HCT116 (cell line): ENCODE measurements around the gene PHOSPHO2. TPM values are rescaled to one million over a fixed set of nuclear protein-coding genes. Genes with fewer than 3 reads are reported as not detected.
A peak's percentile ranks its signal among the peaks of the same experiment; 100 is the strongest.

Experiments
- ATAC-seq: fragments of 200-7000 bp; cut with Tn5 transposase; 2 replicates; pipeline ENCODE4 v1.9.1; 2020; ENCODE audit warnings: mild to moderate bottlenecking, moderate library complexity
- BruUV-seq: library from RNA; stranded (reverse); fragments of 400-500 nt; replicated peaks from 2 replicates; lab custom pipeline; 2021; lab: Mats Ljungman, UMichigan
- CTCF ChIA-PET: fragments of 300-600 bp; sonication (Branson Sonifier 250); formaldehyde crosslinking; loops from one replicate; lab custom pipeline; 2021; ENCODE audit warnings: antibody characterized with exemption; lab: Charles Lee
- POLR2A ChIA-PET: fragments of 300-600, 350-600 bp; sonication (Branson Sonifier 250); formaldehyde crosslinking; loops from one replicate; lab custom pipeline; 2021; ENCODE audit warnings: antibody characterized with exemption; lab: Charles Lee
- RAD21 ChIA-PET, 2 experiments: fragments of 300-600 bp; sonication (Branson Sonifier 250); formaldehyde crosslinking; loops; one replicate each; lab custom pipeline; 2023; ENCODE audit warnings: low total read pairs in 2 of 2; ENCODE audit not compliant: uncharacterized antibody in 2 of 2, unreplicated experiment in 2 of 2, low non-redundant PET in 1 of 2; lab: Charles Lee
- DNase-seq: peaks from one replicate; pipeline ENCODE4 v3.0.0-alpha.2; 2010; ENCODE audit warnings: low read depth, low spot score
- H2AFZ ChIP-seq: fragments of 200-600 bp; shearing (Covaris generic), sonication (generic); 2 replicates; pipeline ENCODE4 v1.6.1; 2017; ENCODE audit warnings: low read depth, mixed run types, mixed read lengths, antibody characterized with exemption, low read length; ENCODE audit not compliant: poor library complexity, severe bottlenecking
- H3K27ac ChIP-seq: 2 replicates; pipeline ENCODE4 v1.5.1; 2012; ENCODE audit warnings: low read depth, low read length
- H3K27me3 ChIP-seq: fragments of 200-600 bp; sonication (generic); 2 replicates; pipeline ENCODE4 v1.6.1; 2016; ENCODE audit warnings: mixed run types, low read length, mixed read lengths; ENCODE audit not compliant: insufficient read depth
- H3K36me3 ChIP-seq, 2 experiments: fragments of 200-500 bp in 1 of 2; fragments of 200-600 bp in 1 of 2; sonication (Bioruptor generic) in 1 of 2; sonication (generic) in 1 of 2; 2 replicates each; pipeline versions ENCODE4 v1.5.1 to v1.6.1; 2014 to 2016; ENCODE audit warnings: low read length in 2 of 2, inconsistent platforms in 1 of 2, mixed read lengths in 1 of 2, mixed run types in 1 of 2; ENCODE audit not compliant: insufficient read depth in 2 of 2, control insufficient read depth in 1 of 2
- H3K4me1 ChIP-seq, 2 experiments: fragments of 200-600 bp in 1 of 2; sonication (generic) in 1 of 2; 2 replicates each; pipeline versions ENCODE4 v1.5.1 to v1.6.1; 2012 to 2017; ENCODE audit warnings: low read length in 2 of 2, inconsistent platforms in 1 of 2, mild to moderate bottlenecking in 1 of 2, mixed read lengths in 1 of 2, mixed run types in 1 of 2, moderate library complexity in 1 of 2; ENCODE audit not compliant: insufficient read depth in 2 of 2, control insufficient read depth in 1 of 2
- H3K4me2 ChIP-seq: fragments of 200-600 bp; sonication (generic); 2 replicates; pipeline ENCODE4 v1.6.1; 2017; ENCODE audit warnings: mixed run types, low read length, mixed read lengths
- H3K4me3 ChIP-seq, 2 experiments: fragments of 200-600 bp in 1 of 2; sonication (generic) in 1 of 2; replicated peaks in 1 of 2; 2 replicates each; pipeline ENCODE4 v1.5.1; 2011 to 2016; ENCODE audit warnings: low read length in 2 of 2, control low read depth in 1 of 2, low read depth in 1 of 2, mild to moderate bottlenecking in 1 of 2, mixed read lengths in 1 of 2, mixed run types in 1 of 2
- H3K79me2 ChIP-seq: fragments of 200-600 bp; sonication (generic); 2 replicates; pipeline ENCODE4 v1.6.1; 2017; ENCODE audit warnings: mild to moderate bottlenecking, mixed run types, low read length, moderate library complexity, mixed read lengths; ENCODE audit not compliant: insufficient read depth
- H3K9ac ChIP-seq: fragments of 200-600 bp; sonication (generic); 2 replicates; pipeline ENCODE4 v1.6.1; 2016; ENCODE audit warnings: low read length, mixed read lengths
- H3K9me2 ChIP-seq: fragments of 200-600 bp; sonication (generic), shearing (Covaris generic); 2 replicates; pipeline ENCODE4 v1.6.1; 2017; ENCODE audit warnings: mixed run types, mild to moderate bottlenecking, moderate library complexity; ENCODE audit not compliant: insufficient read depth
- H3K9me3 ChIP-seq, 2 experiments: fragments of 200-500 bp in 1 of 2; fragments of 200-600 bp in 1 of 2; sonication (Bioruptor generic) in 1 of 2; sonication (generic) in 1 of 2; 2 replicates each; pipeline ENCODE4 v1.6.1; 2014 to 2017; ENCODE audit warnings: low read length in 2 of 2, mixed read lengths in 2 of 2, inconsistent platforms in 1 of 2, low read depth in 1 of 2, mild to moderate bottlenecking in 1 of 2, mixed run types in 1 of 2, moderate library complexity in 1 of 2; ENCODE audit not compliant: control insufficient read depth in 1 of 2, insufficient read depth in 1 of 2
- H4K20me1 ChIP-seq: fragments of 200-600 bp; sonication (generic), shearing (Covaris generic); 2 replicates; pipeline ENCODE4 v1.6.1; 2017; ENCODE audit warnings: mixed run types, mild to moderate bottlenecking, moderate library complexity; ENCODE audit not compliant: insufficient read depth
- CEBPB ChIP-seq: IDR thresholded peaks from 2 replicates; pipeline ENCODE4 v1.6.1; 2012; ENCODE audit warnings: low read depth
- EGR1 ChIP-seq: IDR thresholded peaks from 2 replicates; pipeline ENCODE4 v1.6.1; 2012; ENCODE audit warnings: low read depth
- ELF1 ChIP-seq: IDR thresholded peaks from 2 replicates; pipeline ENCODE4 v1.6.1; 2012; ENCODE audit warnings: low read depth, borderline replicate concordance
- EZH2 ChIP-seq: fragments of 200-600 bp; sonication (generic); IDR thresholded peaks from 2 replicates; pipeline ENCODE4 v1.6.1; 2017; ENCODE audit warnings: antibody characterized with exemption, mixed run types
- EZH2phosphoT487 ChIP-seq: fragments of 200-600 bp; IDR thresholded peaks from 2 replicates; pipeline ENCODE4 v1.6.1; 2018; ENCODE audit warnings: antibody characterized with exemption, borderline replicate concordance
- FOSL1 ChIP-seq: IDR thresholded peaks from 2 replicates; pipeline ENCODE4 v1.6.1; 2012; ENCODE audit warnings: low read depth
- JUND ChIP-seq: IDR thresholded peaks from 2 replicates; pipeline ENCODE4 v1.6.1; 2012
- MAX ChIP-seq: IDR thresholded peaks from 2 replicates; pipeline ENCODE4 v1.6.1; 2012
- POLR2A ChIP-seq: IDR thresholded peaks from 2 replicates; pipeline ENCODE4 v1.7.0; 2011; ENCODE audit warnings: borderline replicate concordance; ENCODE audit not compliant: insufficient read depth, insufficient read length; ENCODE audit errors: extremely low read depth
- POLR2AphosphoS5 ChIP-seq: IDR thresholded peaks from 2 replicates; pipeline ENCODE4 v1.6.1; 2011; ENCODE audit warnings: mild to moderate bottlenecking, low read depth, low read length, moderate library complexity
- SIN3A ChIP-seq: IDR thresholded peaks from 2 replicates; pipeline ENCODE4 v1.6.1; 2012; ENCODE audit warnings: low read depth
- SP1 ChIP-seq: IDR thresholded peaks from 2 replicates; pipeline ENCODE4 v1.6.1; 2012; ENCODE audit warnings: low read depth
- SRF ChIP-seq: IDR thresholded peaks from 2 replicates; pipeline ENCODE4 v1.6.1; 2012; ENCODE audit warnings: low read depth
- TCF7L2 ChIP-seq: IDR thresholded peaks from 2 replicates; pipeline ENCODE4 v1.7.0; 2011; ENCODE audit warnings: borderline replicate concordance, inconsistent platforms; ENCODE audit not compliant: insufficient read depth, insufficient read length; ENCODE audit errors: extremely low read depth
- ZFX ChIP-seq: fragments of 450-650 bp; IDR thresholded peaks from 2 replicates; pipeline ENCODE4 v1.6.1; 2017
- ZNF274 ChIP-seq: fragments of 200-500 bp; sonication (Bioruptor generic); IDR thresholded peaks from 2 replicates; pipeline ENCODE4 v1.6.1; 2014; ENCODE audit warnings: mild to moderate bottlenecking, low read depth, low read length, inconsistent platforms
- intact Hi-C: fragments of 100-400 bp; cut with micrococcal nuclease; formaldehyde crosslinking; loops from 2 replicates; pipeline ENCODE4 v1.10.0; 2022
- total RNA-seq: library from RNA; stranded (reverse); gene quantifications from one replicate; pipeline ENCODE4 v1.2.1, GENCODE V29; 2021; ENCODE audit not compliant: unreplicated experiment
- TF ChIP-seq, protein P1 (sequence below): IDR thresholded peaks from 2 replicates; pipeline ENCODE4 v1.6.1; 2011; ENCODE audit warnings: mild to moderate bottlenecking, low read length, moderate library complexity; ENCODE audit not compliant: insufficient replicate concordance; ENCODE audit errors: extremely low read depth
- TF ChIP-seq, protein P2 (sequence below), 3 experiments: fragments of 200-600 bp in 1 of 3; sonication (generic) in 1 of 3; IDR thresholded peaks in 2 of 3; conservative IDR thresholded peaks in 1 of 3; 2 replicates each; pipeline ENCODE4 v1.5.1; 2012 to 2017; ENCODE audit warnings: low read depth in 2 of 3, low read length in 2 of 3, antibody characterized with exemption in 1 of 3, borderline replicate concordance in 1 of 3, control low read depth in 1 of 3, mild to moderate bottlenecking in 1 of 3, mixed read lengths in 1 of 3, mixed run types in 1 of 3, moderate library complexity in 1 of 3; ENCODE audit not compliant: insufficient read depth in 1 of 3
- TF ChIP-seq, protein P3 (sequence below): IDR thresholded peaks from 2 replicates; pipeline ENCODE4 v1.6.1; 2012

PHOSPHO2 gene
- total RNA-seq, 1 experiment from 2014 or later = 2.8 TPM

GRCh38 chr2:169735623-169736022 lies 41.4 kb downstream of the PHOSPHO2 start:
- peaks cover 10 to 36% of the 10 kb centered on the region in 2 experiments; a peak in 3 of 4 replicates for H3K4me1 ChIP-seq
- H3K79me2 ChIP-seq = peaks cover 53% of the 10 kb centered on the region
- H2AFZ ChIP-seq = no peak overlapping the region

More at GRCh38 chr2:169735623-169736022, 41.4 kb downstream of the PHOSPHO2 start:
- Histone ChIP-seq H3K9me2 (no peaks in the 10 kb centered on the region), H3K36me3 (peaks cover 0 to 14% of the 10 kb centered on the region in 2 experiments; a peak in 1 of 4 replicates), H3K9ac (no peak overlapping the region), H3K9me3 (no peaks in the 10 kb centered on the region), H3K27ac (no peak overlapping the region), H3K4me3 (no peak overlapping the region), H4K20me1 (no peaks in the 10 kb centered on the region), H3K4me2 (0 out of 2 replicates have a peak overlapping the region, but pooled peaks have one; percentile 84), H3K27me3 (no peaks in the 10 kb centered on the region)
- no peak for TF ChIP-seq SP1
- no peak for TF ChIP-seq ZNF274
- TF ChIP-seq SRF = no peak
- TF ChIP-seq CEBPB = no peak
- TF ChIP-seq, protein P1, sequence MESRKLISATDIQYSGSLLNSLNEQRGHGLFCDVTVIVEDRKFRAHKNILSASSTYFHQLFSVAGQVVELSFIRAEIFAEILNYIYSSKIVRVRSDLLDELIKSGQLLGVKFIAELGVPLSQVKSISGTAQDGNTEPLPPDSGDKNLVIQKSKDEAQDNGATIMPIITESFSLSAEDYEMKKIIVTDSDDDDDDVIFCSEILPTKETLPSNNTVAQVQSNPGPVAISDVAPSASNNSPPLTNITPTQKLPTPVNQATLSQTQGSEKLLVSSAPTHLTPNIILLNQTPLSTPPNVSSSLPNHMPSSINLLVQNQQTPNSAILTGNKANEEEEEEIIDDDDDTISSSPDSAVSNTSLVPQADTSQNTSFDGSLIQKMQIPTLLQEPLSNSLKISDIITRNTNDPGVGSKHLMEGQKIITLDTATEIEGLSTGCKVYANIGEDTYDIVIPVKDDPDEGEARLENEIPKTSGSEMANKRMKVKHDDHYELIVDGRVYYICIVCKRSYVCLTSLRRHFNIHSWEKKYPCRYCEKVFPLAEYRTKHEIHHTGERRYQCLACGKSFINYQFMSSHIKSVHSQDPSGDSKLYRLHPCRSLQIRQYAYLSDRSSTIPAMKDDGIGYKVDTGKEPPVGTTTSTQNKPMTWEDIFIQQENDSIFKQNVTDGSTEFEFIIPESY = no peak
- TF ChIP-seq MAX = no peak
- no peak for TF ChIP-seq ELF1
- no peak for TF ChIP-seq POLR2AphosphoS5
- no peak for TF ChIP-seq TCF7L2
- TF ChIP-seq FOSL1 = no peak
- TF ChIP-seq JUND = no peak
- no peak for TF ChIP-seq EZH2phosphoT487
- no peak for TF ChIP-seq SIN3A
- no peak for TF ChIP-seq EGR1
- no peak for TF ChIP-seq POLR2A
- no peak for TF ChIP-seq ZFX
- TF ChIP-seq, protein P2, sequence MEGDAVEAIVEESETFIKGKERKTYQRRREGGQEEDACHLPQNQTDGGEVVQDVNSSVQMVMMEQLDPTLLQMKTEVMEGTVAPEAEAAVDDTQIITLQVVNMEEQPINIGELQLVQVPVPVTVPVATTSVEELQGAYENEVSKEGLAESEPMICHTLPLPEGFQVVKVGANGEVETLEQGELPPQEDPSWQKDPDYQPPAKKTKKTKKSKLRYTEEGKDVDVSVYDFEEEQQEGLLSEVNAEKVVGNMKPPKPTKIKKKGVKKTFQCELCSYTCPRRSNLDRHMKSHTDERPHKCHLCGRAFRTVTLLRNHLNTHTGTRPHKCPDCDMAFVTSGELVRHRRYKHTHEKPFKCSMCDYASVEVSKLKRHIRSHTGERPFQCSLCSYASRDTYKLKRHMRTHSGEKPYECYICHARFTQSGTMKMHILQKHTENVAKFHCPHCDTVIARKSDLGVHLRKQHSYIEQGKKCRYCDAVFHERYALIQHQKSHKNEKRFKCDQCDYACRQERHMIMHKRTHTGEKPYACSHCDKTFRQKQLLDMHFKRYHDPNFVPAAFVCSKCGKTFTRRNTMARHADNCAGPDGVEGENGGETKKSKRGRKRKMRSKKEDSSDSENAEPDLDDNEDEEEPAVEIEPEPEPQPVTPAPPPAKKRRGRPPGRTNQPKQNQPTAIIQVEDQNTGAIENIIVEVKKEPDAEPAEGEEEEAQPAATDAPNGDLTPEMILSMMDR (IDR thresholded peaks at IDR 0.05 in 2 of 3, conservative IDR thresholded peaks at IDR 0.05 in 1 of 3; ENCODE audit: borderline replicate concordance in 1 of 3, insufficient read depth in 1 of 3, low read depth in 2 of 3, low read length in 2 of 3) = no peak
- TF ChIP-seq EZH2 = no peak
- TF ChIP-seq, protein P3, sequence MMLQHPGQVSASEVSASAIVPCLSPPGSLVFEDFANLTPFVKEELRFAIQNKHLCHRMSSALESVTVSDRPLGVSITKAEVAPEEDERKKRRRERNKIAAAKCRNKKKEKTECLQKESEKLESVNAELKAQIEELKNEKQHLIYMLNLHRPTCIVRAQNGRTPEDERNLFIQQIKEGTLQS = no peak
- CTCF ChIA-PET = interaction anchor here (0.6 kb wide), 1 partner anchor 9 kb away, joined by 3 read pairs; no protein-coding TSS in a partner anchor
- DNase-seq (no peak), ATAC-seq (no peak)
- intact Hi-C loops = loop anchor here (1.0 kb wide), 1 partner anchor 29 kb away; no protein-coding TSS in a partner anchor
- POLR2A ChIA-PET = no interaction called here
- RAD21 ChIA-PET = no interaction called here
- TSS peak; percentile 71 for BruUV-seq
